Breast epithelium (tissue), 3 donors: ENCODE measurements around the gene PDE7B.

Experiments
- POLR2AphosphoS5 ChIP-seq, 3 donors: sonication (generic); formaldehyde crosslinking; IDR thresholded peaks; one replicate each; pipeline ENCODE4 v1.6.1; 2017; ENCODE audit warnings: antibody characterized with exemption in 3 of 3
- TF ChIP-seq, protein P1 (sequence below), 3 donors: fragments of 450-650 bp; IDR thresholded peaks; one replicate each; pipeline ENCODE4 v1.5.1; 2016 to 2017; ENCODE audit warnings: antibody characterized with exemption in 3 of 3, mild to moderate bottlenecking in 3 of 3, moderate library complexity in 3 of 3

DNA sequence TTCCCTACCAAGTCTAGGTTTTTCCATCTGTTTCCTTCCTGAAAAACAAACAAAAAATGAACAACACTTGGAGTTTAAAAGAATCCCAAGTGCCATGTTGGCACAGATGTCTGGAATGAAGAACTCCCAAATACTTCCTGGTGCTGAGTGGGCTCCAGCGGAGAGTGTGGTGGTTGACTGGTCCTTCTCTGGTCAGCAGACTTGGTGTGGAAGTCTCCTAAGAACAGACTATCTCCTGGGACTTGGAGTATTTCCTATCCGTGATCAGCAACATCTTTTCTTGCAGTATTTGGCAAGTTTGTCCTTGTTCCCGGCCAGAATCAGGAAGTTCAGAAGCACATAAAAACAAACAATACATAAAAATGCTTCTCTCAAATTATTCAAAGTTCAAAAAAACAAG is 244.5 kb downstream of the PDE7B start:
- TF ChIP-seq, protein P1, sequence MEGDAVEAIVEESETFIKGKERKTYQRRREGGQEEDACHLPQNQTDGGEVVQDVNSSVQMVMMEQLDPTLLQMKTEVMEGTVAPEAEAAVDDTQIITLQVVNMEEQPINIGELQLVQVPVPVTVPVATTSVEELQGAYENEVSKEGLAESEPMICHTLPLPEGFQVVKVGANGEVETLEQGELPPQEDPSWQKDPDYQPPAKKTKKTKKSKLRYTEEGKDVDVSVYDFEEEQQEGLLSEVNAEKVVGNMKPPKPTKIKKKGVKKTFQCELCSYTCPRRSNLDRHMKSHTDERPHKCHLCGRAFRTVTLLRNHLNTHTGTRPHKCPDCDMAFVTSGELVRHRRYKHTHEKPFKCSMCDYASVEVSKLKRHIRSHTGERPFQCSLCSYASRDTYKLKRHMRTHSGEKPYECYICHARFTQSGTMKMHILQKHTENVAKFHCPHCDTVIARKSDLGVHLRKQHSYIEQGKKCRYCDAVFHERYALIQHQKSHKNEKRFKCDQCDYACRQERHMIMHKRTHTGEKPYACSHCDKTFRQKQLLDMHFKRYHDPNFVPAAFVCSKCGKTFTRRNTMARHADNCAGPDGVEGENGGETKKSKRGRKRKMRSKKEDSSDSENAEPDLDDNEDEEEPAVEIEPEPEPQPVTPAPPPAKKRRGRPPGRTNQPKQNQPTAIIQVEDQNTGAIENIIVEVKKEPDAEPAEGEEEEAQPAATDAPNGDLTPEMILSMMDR (IDR thresholded peaks at IDR 0.05), result no peak
- TF ChIP-seq POLR2AphosphoS5 (IDR thresholded peaks at IDR 0.05), result no peak
